Prostate gland (tissue), 2 donors: ENCODE measurements around the gene CPLX3.

Source experiments
- POLR2A ChIP-seq: fragments of 450-650 bp; IDR thresholded peaks from one replicate; pipeline ENCODE4 v1.6.1; 2016; ENCODE audit warnings: antibody characterized with exemption, mild to moderate bottlenecking
- POLR2AphosphoS5 ChIP-seq: sonication (generic); formaldehyde crosslinking; IDR thresholded peaks from one replicate; pipeline ENCODE4 v1.6.1; 2017; ENCODE audit warnings: antibody characterized with exemption
- TF ChIP-seq, protein P1 (sequence below), 4 experiments: fragments of 200-600 bp in 2 of 4; fragments of 450-650 bp in 2 of 4; sonication (generic) in 2 of 4; IDR thresholded peaks; 1 replicate in 3 of 4; 2 replicates in 1 of 4; pipeline ENCODE4 v1.5.1; 2016 to 2019; ENCODE audit warnings: antibody characterized with exemption in 4 of 4, mild to moderate bottlenecking in 2 of 4, moderate library complexity in 2 of 4

DNA sequence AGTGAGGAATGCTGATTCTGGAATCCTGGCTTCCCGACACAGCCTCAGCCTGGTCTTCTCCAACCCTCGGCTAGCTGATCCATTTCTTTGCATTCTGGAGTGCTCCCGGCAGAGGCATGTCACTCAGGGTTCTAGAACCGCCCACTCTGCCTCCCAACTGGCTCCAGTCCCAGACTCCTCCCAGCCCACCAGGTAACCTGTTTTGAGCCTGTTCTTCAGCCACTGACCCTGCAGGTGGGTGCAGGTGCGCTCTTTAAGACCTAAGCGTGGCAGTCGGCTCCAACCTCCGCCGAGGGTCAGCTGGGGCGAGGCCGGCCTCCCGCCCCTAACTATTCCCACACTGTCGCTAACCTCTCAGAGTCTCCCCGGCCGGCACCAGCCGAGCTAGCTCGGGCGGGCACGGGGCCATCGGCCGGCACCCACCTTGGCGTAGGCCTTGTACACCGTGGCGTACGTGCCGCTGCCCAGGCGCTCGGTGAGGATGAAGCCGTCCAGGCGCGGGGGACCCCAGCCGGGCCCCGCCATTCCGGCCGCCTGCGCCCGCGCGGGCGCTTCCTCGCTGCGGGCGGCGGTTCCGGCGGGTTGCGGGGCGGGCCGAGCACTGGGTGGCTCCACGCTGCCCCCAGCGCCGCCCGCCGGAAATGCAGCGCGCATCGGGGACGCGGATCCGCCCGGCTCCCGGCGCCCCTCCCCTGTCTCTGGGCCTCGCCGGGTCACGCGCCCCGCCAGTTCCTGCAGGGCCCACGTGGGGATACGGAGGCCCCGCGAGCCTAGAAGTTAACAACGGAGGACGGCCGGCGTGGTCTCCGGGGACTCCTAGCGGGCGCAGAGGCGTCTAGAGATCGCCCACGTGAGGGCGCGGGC is 16.4 kb downstream of the CPLX3 start, which contains the start of gene ULK3:
- TF ChIP-seq POLR2A = peak; percentile 38
- TF ChIP-seq POLR2AphosphoS5 = peak; percentile 72
- TF ChIP-seq, protein P1, sequence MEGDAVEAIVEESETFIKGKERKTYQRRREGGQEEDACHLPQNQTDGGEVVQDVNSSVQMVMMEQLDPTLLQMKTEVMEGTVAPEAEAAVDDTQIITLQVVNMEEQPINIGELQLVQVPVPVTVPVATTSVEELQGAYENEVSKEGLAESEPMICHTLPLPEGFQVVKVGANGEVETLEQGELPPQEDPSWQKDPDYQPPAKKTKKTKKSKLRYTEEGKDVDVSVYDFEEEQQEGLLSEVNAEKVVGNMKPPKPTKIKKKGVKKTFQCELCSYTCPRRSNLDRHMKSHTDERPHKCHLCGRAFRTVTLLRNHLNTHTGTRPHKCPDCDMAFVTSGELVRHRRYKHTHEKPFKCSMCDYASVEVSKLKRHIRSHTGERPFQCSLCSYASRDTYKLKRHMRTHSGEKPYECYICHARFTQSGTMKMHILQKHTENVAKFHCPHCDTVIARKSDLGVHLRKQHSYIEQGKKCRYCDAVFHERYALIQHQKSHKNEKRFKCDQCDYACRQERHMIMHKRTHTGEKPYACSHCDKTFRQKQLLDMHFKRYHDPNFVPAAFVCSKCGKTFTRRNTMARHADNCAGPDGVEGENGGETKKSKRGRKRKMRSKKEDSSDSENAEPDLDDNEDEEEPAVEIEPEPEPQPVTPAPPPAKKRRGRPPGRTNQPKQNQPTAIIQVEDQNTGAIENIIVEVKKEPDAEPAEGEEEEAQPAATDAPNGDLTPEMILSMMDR (IDR thresholded peaks at IDR 0.05) = peak; percentile 65 to 94 (median 82)
